ENCODE results near the gene KIF1B.
"Not testable (repeated sequence)": the region's sequence is repeated elsewhere in the genome, so short reads cannot be mapped to it uniquely, and the experiment has no call there.

KIF1B gene

DNA sequence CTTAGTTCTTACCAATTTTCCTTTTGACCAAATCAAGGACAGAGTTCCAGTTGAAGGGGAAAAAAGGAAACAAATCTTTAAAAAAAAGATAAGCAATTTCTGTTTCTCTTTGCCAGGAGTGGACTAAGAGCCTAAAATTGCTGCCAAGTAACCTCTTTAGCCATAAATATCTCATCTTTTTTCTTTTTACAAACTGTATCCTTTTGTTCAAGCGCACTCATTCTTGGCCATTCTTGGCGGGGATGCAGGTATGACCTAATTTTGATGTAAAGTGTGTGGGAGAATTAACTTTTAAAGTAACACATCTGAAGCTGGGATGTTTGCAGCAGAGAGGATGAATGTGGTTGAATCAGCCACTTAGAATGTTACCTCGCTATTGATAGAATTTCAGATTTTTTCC lies 13.4 kb upstream of the KIF1B start:
- Histone ChIP-seq H3F3A (ENCODE audit: insufficient read depth, low read length) (peaks cover 16% of the 10 kb centered on the region), H3K36me3 (replicated peaks; ENCODE audit: insufficient read depth, low read length) (no peaks in the 10 kb centered on the region), H3K4me3 (ENCODE audit: low read length) (no peak overlapping the region), H3K9me2 (replicated peaks; ENCODE audit: insufficient read depth, low read length) (no peaks in the 10 kb centered on the region), H4K20me1 (ENCODE audit: insufficient read depth, low read length) (no peaks in the 10 kb centered on the region), H2AFZ (ENCODE audit: low read length) (no peak overlapping the region), H3K27ac (ENCODE audit: low read length) (no peak overlapping the region), H3K4me1 (ENCODE audit: low read length) (peaks cover 43% of the 10 kb centered on the region), H3K27me3 (replicated peaks; ENCODE audit: insufficient read depth, low read length) (no peaks in the 10 kb centered on the region), H3K9ac (ENCODE audit: low read length) (no peak overlapping the region), H3K9me3 (replicated peaks; ENCODE audit: insufficient read depth, low read length) (no peaks in the 10 kb centered on the region), H3K79me2 (ENCODE audit: low read length) (no peaks in the 10 kb centered on the region), H3K4me2 (ENCODE audit: low read depth, low read length) (no peak overlapping the region)
- TF ChIP-seq EZH2phosphoT487 (IDR thresholded peaks at IDR 0.05; ENCODE audit: low read length) (no peak), EZH2 (optimal IDR thresholded peaks at IDR 0.05; ENCODE audit: low read depth, low read length) (no peak)
- TF ChIP-seq, protein P1, sequence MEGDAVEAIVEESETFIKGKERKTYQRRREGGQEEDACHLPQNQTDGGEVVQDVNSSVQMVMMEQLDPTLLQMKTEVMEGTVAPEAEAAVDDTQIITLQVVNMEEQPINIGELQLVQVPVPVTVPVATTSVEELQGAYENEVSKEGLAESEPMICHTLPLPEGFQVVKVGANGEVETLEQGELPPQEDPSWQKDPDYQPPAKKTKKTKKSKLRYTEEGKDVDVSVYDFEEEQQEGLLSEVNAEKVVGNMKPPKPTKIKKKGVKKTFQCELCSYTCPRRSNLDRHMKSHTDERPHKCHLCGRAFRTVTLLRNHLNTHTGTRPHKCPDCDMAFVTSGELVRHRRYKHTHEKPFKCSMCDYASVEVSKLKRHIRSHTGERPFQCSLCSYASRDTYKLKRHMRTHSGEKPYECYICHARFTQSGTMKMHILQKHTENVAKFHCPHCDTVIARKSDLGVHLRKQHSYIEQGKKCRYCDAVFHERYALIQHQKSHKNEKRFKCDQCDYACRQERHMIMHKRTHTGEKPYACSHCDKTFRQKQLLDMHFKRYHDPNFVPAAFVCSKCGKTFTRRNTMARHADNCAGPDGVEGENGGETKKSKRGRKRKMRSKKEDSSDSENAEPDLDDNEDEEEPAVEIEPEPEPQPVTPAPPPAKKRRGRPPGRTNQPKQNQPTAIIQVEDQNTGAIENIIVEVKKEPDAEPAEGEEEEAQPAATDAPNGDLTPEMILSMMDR (IDR thresholded peaks at IDR 0.05; ENCODE audit: low read length): no peak
- no peak for DNase-seq

DNA sequence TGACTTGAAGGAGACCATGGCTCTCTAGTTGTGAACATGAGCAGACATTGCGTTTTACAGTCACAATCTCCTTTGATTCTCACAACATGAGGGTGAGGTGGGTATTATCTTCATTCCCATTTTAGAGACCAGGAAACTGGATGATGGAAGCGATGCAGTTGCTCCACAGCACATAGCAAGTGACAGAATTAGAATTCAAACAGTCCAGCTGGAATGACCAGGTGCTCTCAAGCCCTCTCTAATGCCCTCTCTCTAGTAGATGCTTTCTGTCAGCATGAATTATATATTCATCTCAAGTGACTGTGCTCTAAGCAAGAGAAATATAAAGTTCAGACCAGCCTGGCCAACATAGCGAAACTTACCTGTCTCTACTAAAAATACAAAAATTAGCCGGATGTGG lies 9.8 kb upstream of the KIF1B start:
- no peaks in the 10 kb centered on the region for H4K20me1 ChIP-seq (ENCODE audit: insufficient read depth, low read length)
- peak overlapping the region; percentile 98 for H3K4me2 ChIP-seq (ENCODE audit: low read depth, low read length)
- H2AFZ ChIP-seq (ENCODE audit: low read length): peak overlapping the region; percentile 92
- no peaks in the 10 kb centered on the region for H3K79me2 ChIP-seq (ENCODE audit: low read length)
- H3K9me3 ChIP-seq (replicated peaks; ENCODE audit: insufficient read depth, low read length): no peaks in the 10 kb centered on the region
- peaks cover 10% of the 10 kb centered on the region for H3F3A ChIP-seq (ENCODE audit: insufficient read depth, low read length)
- peak overlapping the region; percentile 51 for H3K4me3 ChIP-seq (ENCODE audit: low read length)
- peak overlapping the region; percentile 88 for H3K27ac ChIP-seq (ENCODE audit: low read length)
- H3K9me2 ChIP-seq (replicated peaks; ENCODE audit: insufficient read depth, low read length): no peaks in the 10 kb centered on the region
- H3K36me3 ChIP-seq (replicated peaks; ENCODE audit: insufficient read depth, low read length): no peaks in the 10 kb centered on the region
- no peaks in the 10 kb centered on the region for H3K27me3 ChIP-seq (replicated peaks; ENCODE audit: insufficient read depth, low read length)
- DNase-seq: peak; percentile 70
- peaks cover 43% of the 10 kb centered on the region for H3K4me1 ChIP-seq (ENCODE audit: low read length)
- TF ChIP-seq EZH2phosphoT487 (IDR thresholded peaks at IDR 0.05; ENCODE audit: low read length): no peak
- TF ChIP-seq, protein P1 (IDR thresholded peaks at IDR 0.05; ENCODE audit: low read length): no peak
- TF ChIP-seq EZH2 (optimal IDR thresholded peaks at IDR 0.05; ENCODE audit: low read depth, low read length): no peak
- H3K9ac ChIP-seq (ENCODE audit: low read length): peak overlapping the region; percentile 32

GRCh38 chr1:10204003-10204642 lies 6.2 kb upstream of the KIF1B start:
- H3K9ac ChIP-seq (ENCODE audit: low read length): no peak overlapping the region
- H3K9me2 ChIP-seq (replicated peaks; ENCODE audit: insufficient read depth, low read length): no peaks in the 10 kb centered on the region
- H2AFZ ChIP-seq (ENCODE audit: low read length): no peak overlapping the region
- no peaks in the 10 kb centered on the region for H3K36me3 ChIP-seq (replicated peaks; ENCODE audit: insufficient read depth, low read length)
- DNase-seq: no peak
- peaks cover 10% of the 10 kb centered on the region for H3F3A ChIP-seq (ENCODE audit: insufficient read depth, low read length)
- H3K9me3 ChIP-seq (replicated peaks; ENCODE audit: insufficient read depth, low read length): no peaks in the 10 kb centered on the region
- no peaks in the 10 kb centered on the region for H4K20me1 ChIP-seq (ENCODE audit: insufficient read depth, low read length)
- no peak overlapping the region; the same call in 1 of the 2 replicates for H3K27ac ChIP-seq (ENCODE audit: low read length)
- no peaks in the 10 kb centered on the region for H3K79me2 ChIP-seq (ENCODE audit: low read length)
- no peaks in the 10 kb centered on the region for H3K27me3 ChIP-seq (replicated peaks; ENCODE audit: insufficient read depth, low read length)
- H3K4me1 ChIP-seq (ENCODE audit: low read length): peaks cover 31% of the 10 kb centered on the region
- TF ChIP-seq EZH2phosphoT487 (IDR thresholded peaks at IDR 0.05; ENCODE audit: low read length) (no peak), EZH2 (optimal IDR thresholded peaks at IDR 0.05; ENCODE audit: low read depth, low read length) (no peak)
- TF ChIP-seq, protein P1 (IDR thresholded peaks at IDR 0.05; ENCODE audit: low read length): no peak
- 0 out of 2 replicates have a peak overlapping the region, but pooled peaks have one; percentile 22 for H3K4me2 ChIP-seq (ENCODE audit: low read depth, low read length)
- no peak overlapping the region for H3K4me3 ChIP-seq (ENCODE audit: low read length)

DNA sequence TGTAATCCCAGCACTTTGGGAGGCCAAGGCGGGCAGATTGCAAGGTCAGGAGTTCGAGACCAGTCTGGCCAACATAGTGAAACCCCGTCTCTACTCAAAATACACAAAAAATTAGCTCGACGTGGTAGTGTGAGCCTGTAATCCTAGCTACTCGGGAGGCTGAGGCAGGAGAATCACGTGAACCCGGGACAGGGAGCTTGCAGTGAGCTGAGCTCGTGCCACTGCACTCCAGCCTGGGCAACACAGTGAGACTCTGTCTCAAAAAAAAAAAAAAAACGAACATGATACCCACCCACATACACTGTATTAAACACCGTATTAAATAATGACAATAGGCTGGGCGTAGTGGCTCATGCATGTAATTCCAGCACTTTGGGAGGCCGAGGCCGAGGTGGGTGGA lies 5.2 kb upstream of the KIF1B start:
- not testable (repeated sequence) for H4K20me1 ChIP-seq (ENCODE audit: insufficient read depth, low read length); H3K9me2 ChIP-seq (replicated peaks; ENCODE audit: insufficient read depth, low read length); H3K27me3 ChIP-seq (replicated peaks; ENCODE audit: insufficient read depth, low read length); H3K27ac ChIP-seq (ENCODE audit: low read length); H3K4me3 ChIP-seq (ENCODE audit: low read length); H3K79me2 ChIP-seq (ENCODE audit: low read length); H3K4me2 ChIP-seq (ENCODE audit: low read depth, low read length); H3F3A ChIP-seq (ENCODE audit: insufficient read depth, low read length); H3K9me3 ChIP-seq (replicated peaks; ENCODE audit: insufficient read depth, low read length); H2AFZ ChIP-seq (ENCODE audit: low read length); DNase-seq; H3K9ac ChIP-seq (ENCODE audit: low read length); H3K36me3 ChIP-seq (replicated peaks; ENCODE audit: insufficient read depth, low read length)
- peaks cover 35% of the 10 kb centered on the region for H3K4me1 ChIP-seq (ENCODE audit: low read length)

Data from MM.1S (cell line).